GM23338 (cell line): ENCODE measurements around the gene TMEM14A. TPM values are rescaled to one million over a fixed set of nuclear protein-coding genes. Genes with fewer than 3 reads are reported as not detected.

Source experiments
- ATAC-seq: fragments of 200-7000 bp; cut with Tn5 transposase; 3 replicates; pipeline ENCODE4 v1.9.1; 2020
- DNase-seq: peaks from one replicate; pipeline ENCODE4 v3.0.0-alpha.2; 2015; ENCODE audit warnings: low spot score
- H2AFZ ChIP-seq: fragments of 200-600 bp; sonication (generic); 2 replicates; pipeline ENCODE4 v1.8.0; 2016; ENCODE audit warnings: antibody characterized with exemption, mild to moderate bottlenecking, moderate library complexity
- H3F3A ChIP-seq: fragments of 200-600 bp; sonication (generic); replicated peaks from 2 replicates; pipeline ENCODE4 v1.8.0; 2017; ENCODE audit warnings: antibody characterized with exemption, mixed run types, low read depth
- H3K27ac ChIP-seq: fragments of 200-600 bp; sonication (generic); 2 replicates; pipeline ENCODE4 v1.6.1; 2016; ENCODE audit warnings: low read depth
- H3K27me3 ChIP-seq: fragments of 200-600 bp; sonication (generic); 2 replicates; pipeline ENCODE4 v1.8.0; 2016; ENCODE audit warnings: mild to moderate bottlenecking, mixed run types, moderate library complexity; ENCODE audit not compliant: insufficient read depth
- H3K36me3 ChIP-seq: fragments of 200-600 bp; sonication (generic); 2 replicates; pipeline ENCODE4 v1.8.0; 2016; ENCODE audit warnings: mild to moderate bottlenecking; ENCODE audit not compliant: insufficient read depth
- H3K4me1 ChIP-seq: fragments of 200-600 bp; sonication (generic); 2 replicates; pipeline ENCODE4 v1.8.0; 2016; ENCODE audit warnings: mild to moderate bottlenecking, moderate library complexity; ENCODE audit not compliant: insufficient read depth
- H3K4me2 ChIP-seq: fragments of 200-600 bp; sonication (generic); 2 replicates; pipeline ENCODE4 v1.7.1; 2017; ENCODE audit warnings: mixed run types
- H3K4me3 ChIP-seq: fragments of 200-600 bp; sonication (generic); 2 replicates; pipeline ENCODE4 v1.6.1; 2016; ENCODE audit warnings: mixed run types
- H3K79me2 ChIP-seq: fragments of 200-600 bp; sonication (generic); replicated peaks from 2 replicates; pipeline ENCODE4 v1.8.0; 2017; ENCODE audit warnings: mild to moderate bottlenecking; ENCODE audit not compliant: insufficient read depth
- H3K9me2 ChIP-seq: fragments of 200-600 bp; sonication (generic); 2 replicates; pipeline ENCODE4 v1.8.0; 2017; ENCODE audit not compliant: insufficient read depth
- H4K20me1 ChIP-seq: fragments of 200-600 bp; sonication (generic); replicated peaks from 2 replicates; pipeline ENCODE4 v1.8.0; 2017; ENCODE audit warnings: mild to moderate bottlenecking; ENCODE audit not compliant: insufficient read depth
- H3K27ac Mint-ChIP-seq: 2 replicates; pipeline ENCODE4 v1.8.0; 2020; ENCODE audit warnings: inconsistent platforms, mild to moderate bottlenecking, moderate library complexity, mixed read lengths
- H3K27me3 Mint-ChIP-seq: 3 replicates; pipeline ENCODE4 v1.8.0; 2022; ENCODE audit warnings: low read depth, mild to moderate bottlenecking, moderate library complexity, mixed read lengths, inconsistent platforms; ENCODE audit not compliant: insufficient read depth, poor library complexity
- H3K36me3 Mint-ChIP-seq: 3 replicates; pipeline ENCODE4 v1.8.0; 2021; ENCODE audit warnings: low read depth, mild to moderate bottlenecking, inconsistent platforms, moderate library complexity, mixed read lengths
- H3K4me1 Mint-ChIP-seq: 3 replicates; pipeline ENCODE4 v1.8.0; 2020; ENCODE audit warnings: mild to moderate bottlenecking, inconsistent platforms, mixed read lengths
- H3K4me3 Mint-ChIP-seq: 3 replicates; pipeline ENCODE4 v1.8.0; 2021; ENCODE audit warnings: moderate library complexity, mild to moderate bottlenecking, inconsistent platforms, mixed read lengths
- H3K9me3 Mint-ChIP-seq: 3 replicates; pipeline ENCODE4 v1.8.0; 2020; ENCODE audit warnings: moderate library complexity, mild to moderate bottlenecking, inconsistent platforms, mixed read lengths
- CREB1 ChIP-seq: fragments of 250-450 bp; sonication (Bioruptor Pico); IDR thresholded peaks from 2 replicates; pipeline ENCODE4 v1.5.0; 2020; ENCODE audit warnings: low read depth, mild to moderate bottlenecking, moderate library complexity
- EZH2phosphoT487 ChIP-seq: fragments of 200-600 bp; sonication (generic); IDR thresholded peaks from one replicate; pipeline ENCODE4 v1.8.1; 2018; ENCODE audit warnings: antibody characterized with exemption; ENCODE audit not compliant: unreplicated experiment
- NANOG ChIP-seq: IDR thresholded peaks from 2 replicates; pipeline ENCODE4 v1.6.1; 2016; ENCODE audit warnings: antibody characterized with exemption, borderline replicate concordance
- POLR2AphosphoS5 ChIP-seq: IDR thresholded peaks from 2 replicates; pipeline ENCODE4 v1.6.1; 2016; ENCODE audit warnings: antibody characterized with exemption, low read depth
- ZNF114 ChIP-seq: fragments of 250-450 bp; sonication (Bioruptor Pico); IDR thresholded peaks from 2 replicates; pipeline ENCODE4 v1.5.0; 2020; ENCODE audit warnings: mild to moderate bottlenecking, moderate library complexity
- polyA plus RNA-seq: library from polyadenylated mRNA; unstranded; fragments of >200 nt; fragmentation: Nextera tagmentation; extraction: Ambion mirVana; gene quantifications from 2 replicates; pipeline ENCODE4 v1.2.1, GENCODE V29; 2016
- total RNA-seq: library from RNA; depleted of rRNA; stranded (reverse); fragments of >200 nt; shearing (Covaris generic); gene quantifications from 2 replicates; pipeline ENCODE4 v1.2.3, GENCODE V29; 2014
- TF ChIP-seq, protein P1 (sequence below), 2 experiments: fragments of 200-600 bp in 1 of 2; sonication (generic) in 1 of 2; conservative IDR thresholded peaks; 2 replicates each; pipeline versions ENCODE4 v1.5.1 to v1.6.1; 2016 to 2017; ENCODE audit warnings: antibody characterized with exemption in 2 of 2, low read depth in 2 of 2, mild to moderate bottlenecking in 2 of 2, moderate library complexity in 1 of 2
- TF ChIP-seq, protein P2 (sequence below): IDR thresholded peaks from 2 replicates; pipeline ENCODE4 v1.6.1; 2016; ENCODE audit warnings: antibody characterized with exemption
- TF ChIP-seq, protein P3 (sequence below): IDR thresholded peaks from one replicate; pipeline ENCODE4 v1.6.1; 2018; ENCODE audit warnings: antibody characterized with exemption; ENCODE audit not compliant: unreplicated experiment

Gene TMEM14A
- total and polyA plus RNA-seq, 2 experiments from 2014 or later: 13.9 to 36.0 TPM

DNA sequence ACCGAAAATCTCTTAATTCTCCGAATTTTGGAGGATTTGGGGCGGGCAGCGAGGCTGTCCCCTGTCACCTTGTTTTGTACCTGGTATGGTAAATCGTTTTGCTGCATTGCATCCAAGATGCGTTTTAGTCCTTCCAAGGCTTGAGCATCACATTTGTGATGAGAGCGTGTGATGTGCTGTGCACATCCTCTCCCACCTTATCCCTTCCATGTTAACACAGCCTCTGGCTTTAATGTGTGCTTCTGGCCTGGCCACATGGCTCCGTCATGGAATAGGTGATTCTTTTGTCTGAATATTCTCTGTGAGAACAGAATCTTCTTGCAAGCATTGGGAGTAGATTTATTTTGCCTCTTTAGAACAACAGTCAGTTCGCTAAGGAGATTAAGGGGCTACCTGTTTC is 763 bp downstream of the TMEM14A start:
- Histone ChIP-seq H3K4me2 (peak overlapping the region; percentile 93), H4K20me1 (no peaks in the 10 kb centered on the region), H3K4me1 (peaks cover 17% of the 10 kb centered on the region), H3K9me2 (no peaks in the 10 kb centered on the region), H3K36me3 (0 out of 2 replicates have a peak, but pooled peaks cover 9% of the 10 kb centered on the region), H2AFZ (peak overlapping the region; percentile 99), H3K79me2 (0 out of 2 replicates have a peak, but pooled peaks cover 5% of the 10 kb centered on the region), H3K4me3 (peak overlapping the region; percentile 82), H3F3A (peaks cover 4% of the 10 kb centered on the region), H3K27me3 (no peaks in the 10 kb centered on the region), H3K27ac (no peak overlapping the region)
- Mint-ChIP-seq H3K4me1 (peaks cover 28% of the 10 kb centered on the region), H3K4me3 (peak overlapping the region; percentile 90), H3K36me3 (peaks cover 16% of the 10 kb centered on the region), H3K9me3 (no peaks in the 10 kb centered on the region), H3K27me3 (peaks cover 3% of the 10 kb centered on the region), H3K27ac (no peak overlapping the region)
- no peak for DNase-seq
- TF ChIP-seq EZH2phosphoT487 (no peak), ZNF114 (CRISPR knock-in tag) (no peak), POLR2AphosphoS5 (no peak)
- TF ChIP-seq, protein P1, sequence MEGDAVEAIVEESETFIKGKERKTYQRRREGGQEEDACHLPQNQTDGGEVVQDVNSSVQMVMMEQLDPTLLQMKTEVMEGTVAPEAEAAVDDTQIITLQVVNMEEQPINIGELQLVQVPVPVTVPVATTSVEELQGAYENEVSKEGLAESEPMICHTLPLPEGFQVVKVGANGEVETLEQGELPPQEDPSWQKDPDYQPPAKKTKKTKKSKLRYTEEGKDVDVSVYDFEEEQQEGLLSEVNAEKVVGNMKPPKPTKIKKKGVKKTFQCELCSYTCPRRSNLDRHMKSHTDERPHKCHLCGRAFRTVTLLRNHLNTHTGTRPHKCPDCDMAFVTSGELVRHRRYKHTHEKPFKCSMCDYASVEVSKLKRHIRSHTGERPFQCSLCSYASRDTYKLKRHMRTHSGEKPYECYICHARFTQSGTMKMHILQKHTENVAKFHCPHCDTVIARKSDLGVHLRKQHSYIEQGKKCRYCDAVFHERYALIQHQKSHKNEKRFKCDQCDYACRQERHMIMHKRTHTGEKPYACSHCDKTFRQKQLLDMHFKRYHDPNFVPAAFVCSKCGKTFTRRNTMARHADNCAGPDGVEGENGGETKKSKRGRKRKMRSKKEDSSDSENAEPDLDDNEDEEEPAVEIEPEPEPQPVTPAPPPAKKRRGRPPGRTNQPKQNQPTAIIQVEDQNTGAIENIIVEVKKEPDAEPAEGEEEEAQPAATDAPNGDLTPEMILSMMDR (conservative IDR thresholded peaks at IDR 0.05; ENCODE audit: low read depth in 2 of 2): no peak
- TF ChIP-seq, protein P2, sequence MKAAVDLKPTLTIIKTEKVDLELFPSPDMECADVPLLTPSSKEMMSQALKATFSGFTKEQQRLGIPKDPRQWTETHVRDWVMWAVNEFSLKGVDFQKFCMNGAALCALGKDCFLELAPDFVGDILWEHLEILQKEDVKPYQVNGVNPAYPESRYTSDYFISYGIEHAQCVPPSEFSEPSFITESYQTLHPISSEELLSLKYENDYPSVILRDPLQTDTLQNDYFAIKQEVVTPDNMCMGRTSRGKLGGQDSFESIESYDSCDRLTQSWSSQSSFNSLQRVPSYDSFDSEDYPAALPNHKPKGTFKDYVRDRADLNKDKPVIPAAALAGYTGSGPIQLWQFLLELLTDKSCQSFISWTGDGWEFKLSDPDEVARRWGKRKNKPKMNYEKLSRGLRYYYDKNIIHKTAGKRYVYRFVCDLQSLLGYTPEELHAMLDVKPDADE: no peak
- ATAC-seq: no peak

DNA sequence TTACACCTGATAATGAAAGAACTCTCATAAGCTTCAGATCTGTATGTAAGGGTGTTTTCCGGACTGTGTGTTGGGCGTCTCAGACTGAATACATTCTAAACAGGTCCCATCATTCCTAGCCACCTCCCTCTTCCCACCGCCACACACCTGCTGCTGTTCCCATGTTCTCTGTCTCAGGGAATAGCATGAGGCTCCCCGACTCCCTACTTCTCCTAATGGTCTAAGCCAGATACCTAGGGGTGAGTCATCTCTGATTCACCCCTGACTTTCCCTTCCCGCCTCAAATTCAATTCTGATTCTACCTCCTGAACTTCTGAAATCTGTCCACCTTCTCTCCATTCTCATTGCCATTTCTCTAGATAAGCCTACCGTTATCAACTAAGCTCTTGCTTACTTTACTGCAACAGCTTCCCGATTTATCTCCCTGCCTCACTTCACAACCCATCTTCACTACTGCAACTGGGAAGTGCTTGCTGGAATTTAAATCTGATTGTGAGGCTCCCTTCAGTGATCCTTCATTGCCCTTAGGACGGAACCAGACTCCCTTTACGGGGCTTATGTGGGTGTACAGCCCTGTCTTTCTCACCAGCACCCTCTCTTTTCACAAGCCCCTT is 1.6 kb downstream of the TMEM14A start:
- peaks cover 8% of the 10 kb centered on the region; the same call in 2 of the 3 replicates for H3K36me3 Mint-ChIP-seq
- Histone ChIP-seq H4K20me1 (no peaks in the 10 kb centered on the region), H3K4me2 (no peak overlapping the region), H3K4me3 (no peak overlapping the region), H3K4me1 (peaks cover 17% of the 10 kb centered on the region), H2AFZ (no peak overlapping the region), H3K36me3 (0 out of 2 replicates have a peak, but pooled peaks cover 9% of the 10 kb centered on the region), H3F3A (peaks cover 4% of the 10 kb centered on the region), H3K27me3 (no peaks in the 10 kb centered on the region), H3K27ac (no peak overlapping the region), H3K9me2 (no peaks in the 10 kb centered on the region), H3K79me2 (0 out of 2 replicates have a peak, but pooled peaks cover 5% of the 10 kb centered on the region)
- no peak for DNase-seq
- H3K27ac Mint-ChIP-seq: no peak overlapping the region
- H3K4me3 Mint-ChIP-seq: no peak overlapping the region; the same call in 2 of the 3 replicates
- no peaks in the 10 kb centered on the region for H3K9me3 Mint-ChIP-seq
- TF ChIP-seq NANOG: no peak
- no peak for TF ChIP-seq CREB1
- TF ChIP-seq, protein P3, sequence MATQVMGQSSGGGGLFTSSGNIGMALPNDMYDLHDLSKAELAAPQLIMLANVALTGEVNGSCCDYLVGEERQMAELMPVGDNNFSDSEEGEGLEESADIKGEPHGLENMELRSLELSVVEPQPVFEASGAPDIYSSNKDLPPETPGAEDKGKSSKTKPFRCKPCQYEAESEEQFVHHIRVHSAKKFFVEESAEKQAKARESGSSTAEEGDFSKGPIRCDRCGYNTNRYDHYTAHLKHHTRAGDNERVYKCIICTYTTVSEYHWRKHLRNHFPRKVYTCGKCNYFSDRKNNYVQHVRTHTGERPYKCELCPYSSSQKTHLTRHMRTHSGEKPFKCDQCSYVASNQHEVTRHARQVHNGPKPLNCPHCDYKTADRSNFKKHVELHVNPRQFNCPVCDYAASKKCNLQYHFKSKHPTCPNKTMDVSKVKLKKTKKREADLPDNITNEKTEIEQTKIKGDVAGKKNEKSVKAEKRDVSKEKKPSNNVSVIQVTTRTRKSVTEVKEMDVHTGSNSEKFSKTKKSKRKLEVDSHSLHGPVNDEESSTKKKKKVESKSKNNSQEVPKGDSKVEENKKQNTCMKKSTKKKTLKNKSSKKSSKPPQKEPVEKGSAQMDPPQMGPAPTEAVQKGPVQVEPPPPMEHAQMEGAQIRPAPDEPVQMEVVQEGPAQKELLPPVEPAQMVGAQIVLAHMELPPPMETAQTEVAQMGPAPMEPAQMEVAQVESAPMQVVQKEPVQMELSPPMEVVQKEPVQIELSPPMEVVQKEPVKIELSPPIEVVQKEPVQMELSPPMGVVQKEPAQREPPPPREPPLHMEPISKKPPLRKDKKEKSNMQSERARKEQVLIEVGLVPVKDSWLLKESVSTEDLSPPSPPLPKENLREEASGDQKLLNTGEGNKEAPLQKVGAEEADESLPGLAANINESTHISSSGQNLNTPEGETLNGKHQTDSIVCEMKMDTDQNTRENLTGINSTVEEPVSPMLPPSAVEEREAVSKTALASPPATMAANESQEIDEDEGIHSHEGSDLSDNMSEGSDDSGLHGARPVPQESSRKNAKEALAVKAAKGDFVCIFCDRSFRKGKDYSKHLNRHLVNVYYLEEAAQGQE: no peak
- peaks cover 28% of the 10 kb centered on the region for H3K4me1 Mint-ChIP-seq
- peaks cover 3% of the 10 kb centered on the region for H3K27me3 Mint-ChIP-seq
- ATAC-seq: no peak
